Measurements from ENCODE around the gene HIGD2A.

The HIGD2A gene

GRCh38 chr5:176413255-176413565, 24.7 kb downstream of the HIGD2A start:
- Histone ChIP-seq H3K27me3 (ENCODE audit: insufficient read depth, low read length) (peaks cover 27% of the 10 kb centered on the region), H3K36me3 (ENCODE audit: insufficient read depth, low read depth, low read length) (no peaks in the 10 kb centered on the region), H3K27ac (ENCODE audit: low read length) (no peak overlapping the region), H3K9ac (ENCODE audit: low read depth, low read length) (no peak overlapping the region), H3K4me1 (ENCODE audit: insufficient read depth, low read length) (no peaks in the 10 kb centered on the region), H3K9me3 (ENCODE audit: insufficient read depth, low read depth, low read length) (no peaks in the 10 kb centered on the region), H3K4me3 (ENCODE audit: low read length) (no peak overlapping the region)

- Histone ChIP-seq H3K9ac (ENCODE audit: low read depth, low read length) (no peak overlapping the region), H3K36me3 (ENCODE audit: insufficient read depth, low read depth, low read length) (no peaks in the 10 kb centered on the region), H3K27me3 (ENCODE audit: insufficient read depth, low read length) (peaks cover 30% of the 10 kb centered on the region), H3K4me3 (ENCODE audit: low read length) (no peak overlapping the region), H3K27ac (ENCODE audit: low read length) (no peak overlapping the region), H3K4me1 (ENCODE audit: insufficient read depth, low read length) (no peaks in the 10 kb centered on the region), H3K9me3 (ENCODE audit: insufficient read depth, low read depth, low read length) (no peaks in the 10 kb centered on the region)
Observed at GRCh38 chr5:176413709-176414191, 25.2 kb downstream of the HIGD2A start.

GRCh38 chr5:176414704-176415103, 26.2 kb downstream of the HIGD2A start:
- Histone ChIP-seq H3K9ac (ENCODE audit: low read depth, low read length) (no peak overlapping the region), H3K4me3 (ENCODE audit: low read length) (no peak overlapping the region)

GRCh38 chr5:176415240-176415951, 26.8 kb downstream of the HIGD2A start:
- peaks cover 3% of the 10 kb centered on the region for H3K9me3 ChIP-seq (ENCODE audit: insufficient read depth, low read depth, low read length)
- H3K9ac ChIP-seq (ENCODE audit: low read depth, low read length), result peak overlapping the region; percentile 63; the same call in 1 of the 2 replicates
- H3K27ac ChIP-seq (ENCODE audit: low read length), result no peak overlapping the region

More at GRCh38 chr5:176414704-176415103, 26.2 kb downstream of the HIGD2A start:
- Histone ChIP-seq H3K9me3 (ENCODE audit: insufficient read depth, low read depth, low read length) (no peaks in the 10 kb centered on the region; the same call in 1 of the 2 replicates), H3K36me3 (ENCODE audit: insufficient read depth, low read depth, low read length) (no peaks in the 10 kb centered on the region), H3K4me1 (ENCODE audit: insufficient read depth, low read length) (no peaks in the 10 kb centered on the region), H3K27ac (ENCODE audit: low read length) (no peak overlapping the region), H3K27me3 (ENCODE audit: insufficient read depth, low read length) (peaks cover 30% of the 10 kb centered on the region)

GRCh38 chr5:176415952-176416924, 27.7 kb downstream of the HIGD2A start, which contains the start of gene CLTB:
TSS of gene CLTB (minus strand) at chr5:176416539. CDS start at chr5:176416363, 176 bp downstream.
- Histone ChIP-seq H3K36me3 (ENCODE audit: insufficient read depth, low read depth, low read length) (no peaks in the 10 kb centered on the region), H3K27ac (ENCODE audit: low read length) (no peak within 1 kb of the TSS), H3K9me3 (ENCODE audit: insufficient read depth, low read depth, low read length) (peaks cover 12% of the 10 kb centered on the region), H3K9ac (ENCODE audit: low read depth, low read length) (peak within 1 kb of the TSS; percentile 63; the same call in 1 of the 2 replicates), H3K27me3 (ENCODE audit: insufficient read depth, low read length) (peaks cover 30% of the 10 kb centered on the region), H3K4me1 (ENCODE audit: insufficient read depth, low read length) (no peaks in the 10 kb centered on the region), H3K4me3 (ENCODE audit: low read length) (peak within 1 kb of the TSS; percentile 76)

More at GRCh38 chr5:176415240-176415951, 26.8 kb downstream of the HIGD2A start:
- H3K4me3 ChIP-seq (ENCODE audit: low read length), result peak overlapping the region; percentile 76
- no peaks in the 10 kb centered on the region for H3K4me1 ChIP-seq (ENCODE audit: insufficient read depth, low read length)
- H3K36me3 ChIP-seq (ENCODE audit: insufficient read depth, low read depth, low read length), result no peaks in the 10 kb centered on the region
- H3K27me3 ChIP-seq (ENCODE audit: insufficient read depth, low read length), result peaks cover 30% of the 10 kb centered on the region

GRCh38 chr5:176416965-176417364, 28.4 kb downstream of the HIGD2A start:
- H3K9ac ChIP-seq (ENCODE audit: low read depth, low read length), result peak overlapping the region; percentile 19; the same call in 1 of the 2 replicates
- no peaks in the 10 kb centered on the region for H3K36me3 ChIP-seq (ENCODE audit: insufficient read depth, low read depth, low read length)
- H3K27me3 ChIP-seq (ENCODE audit: insufficient read depth, low read length), result peaks cover 30% of the 10 kb centered on the region
- peaks cover 16% of the 10 kb centered on the region for H3K9me3 ChIP-seq (ENCODE audit: insufficient read depth, low read depth, low read length)
- H3K27ac ChIP-seq (ENCODE audit: low read length), result no peak overlapping the region
- peak overlapping the region; percentile 58; the same call in 1 of the 2 replicates for H3K4me3 ChIP-seq (ENCODE audit: low read length)
- no peaks in the 10 kb centered on the region for H3K4me1 ChIP-seq (ENCODE audit: insufficient read depth, low read length)

- Histone ChIP-seq H3K36me3 (ENCODE audit: insufficient read depth, low read depth, low read length) (no peaks in the 10 kb centered on the region), H3K27ac (ENCODE audit: low read length) (no peak overlapping the region), H3K9me3 (ENCODE audit: insufficient read depth, low read depth, low read length) (peaks cover 23% of the 10 kb centered on the region), H3K27me3 (ENCODE audit: insufficient read depth, low read length) (peaks cover 30% of the 10 kb centered on the region), H3K9ac (ENCODE audit: low read depth, low read length) (no peak overlapping the region), H3K4me3 (ENCODE audit: low read length) (no peak overlapping the region), H3K4me1 (ENCODE audit: insufficient read depth, low read length) (no peaks in the 10 kb centered on the region)
Observed at GRCh38 chr5:176418251-176418650, 29.7 kb downstream of the HIGD2A start.

- H3K9ac ChIP-seq (ENCODE audit: low read depth, low read length), result no peak overlapping the region
Observed at GRCh38 chr5:176420086-176420485, 31.5 kb downstream of the HIGD2A start.

GRCh38 chr5:176420972-176421544, 32.5 kb downstream of the HIGD2A start:
- Histone ChIP-seq H3K9me3 (ENCODE audit: insufficient read depth, low read depth, low read length) (peaks cover 30% of the 10 kb centered on the region), H3K4me1 (ENCODE audit: insufficient read depth, low read length) (no peaks in the 10 kb centered on the region), H3K9ac (ENCODE audit: low read depth, low read length) (no peak overlapping the region), H3K27ac (ENCODE audit: low read length) (no peak overlapping the region), H3K4me3 (ENCODE audit: low read length) (no peak overlapping the region), H3K36me3 (ENCODE audit: insufficient read depth, low read depth, low read length) (no peaks in the 10 kb centered on the region), H3K27me3 (ENCODE audit: insufficient read depth, low read length) (peaks cover 19% of the 10 kb centered on the region)

More at GRCh38 chr5:176420086-176420485, 31.5 kb downstream of the HIGD2A start:
- Histone ChIP-seq H3K4me1 (ENCODE audit: insufficient read depth, low read length) (no peaks in the 10 kb centered on the region), H3K27ac (ENCODE audit: low read length) (no peak overlapping the region), H3K27me3 (ENCODE audit: insufficient read depth, low read length) (peaks cover 29% of the 10 kb centered on the region), H3K4me3 (ENCODE audit: low read length) (no peak overlapping the region), H3K36me3 (ENCODE audit: insufficient read depth, low read depth, low read length) (no peaks in the 10 kb centered on the region), H3K9me3 (ENCODE audit: insufficient read depth, low read depth, low read length) (peaks cover 23% of the 10 kb centered on the region)

GRCh38 chr5:176424181-176424580, 35.6 kb downstream of the HIGD2A start:
- H3K27me3 ChIP-seq (ENCODE audit: insufficient read depth, low read length), result no peaks in the 10 kb centered on the region
- H3K9me3 ChIP-seq (ENCODE audit: insufficient read depth, low read depth, low read length), result peaks cover 30% of the 10 kb centered on the region
- H3K9ac ChIP-seq (ENCODE audit: low read depth, low read length), result no peak overlapping the region
- no peaks in the 10 kb centered on the region for H3K36me3 ChIP-seq (ENCODE audit: insufficient read depth, low read depth, low read length)
- H3K4me3 ChIP-seq (ENCODE audit: low read length), result no peak overlapping the region
- no peaks in the 10 kb centered on the region for H3K4me1 ChIP-seq (ENCODE audit: insufficient read depth, low read length)
- H3K27ac ChIP-seq (ENCODE audit: low read length), result no peak overlapping the region

- H3K4me3 ChIP-seq (ENCODE audit: low read length), result no peak overlapping the region
- no peaks in the 10 kb centered on the region for H3K36me3 ChIP-seq (ENCODE audit: insufficient read depth, low read depth, low read length)
- no peaks in the 10 kb centered on the region for H3K4me1 ChIP-seq (ENCODE audit: insufficient read depth, low read length)
- H3K9me3 ChIP-seq (ENCODE audit: insufficient read depth, low read depth, low read length), result peaks cover 29% of the 10 kb centered on the region
- no peaks in the 10 kb centered on the region for H3K27me3 ChIP-seq (ENCODE audit: insufficient read depth, low read length)
- H3K9ac ChIP-seq (ENCODE audit: low read depth, low read length), result no peak overlapping the region
- no peak overlapping the region for H3K27ac ChIP-seq (ENCODE audit: low read length)
Observed at GRCh38 chr5:176425138-176425537, 36.6 kb downstream of the HIGD2A start.
